ENCODE measurements around the gene MPP3. TPM values are rescaled to one million over a fixed set of nuclear protein-coding genes. Genes with fewer than 3 reads are reported as not detected.

The MPP3 gene
- total RNA-seq, 4 donors from 2014 or later = 6.8 to 10.7 (median 7.5) TPM

- TF ChIP-seq POLR2AphosphoS5 (IDR thresholded peaks at IDR 0.05) = no peak
- no peak for TF ChIP-seq POLR2A (IDR thresholded peaks at IDR 0.05)
- TF ChIP-seq EP300 (IDR thresholded peaks at IDR 0.05; ENCODE audit: low read depth) = no peak
- no peak for TF ChIP-seq CTCF (IDR thresholded peaks at IDR 0.05)
- intact Hi-C loops (cut with DNase I; ENCODE audit: low total_unique reads) = loop anchor here (10.0 kb wide), 1 partner anchor 180 kb away; no protein-coding TSS in a partner anchor
- WGBS, 2 donors (ENCODE audit: low coverage in 1 of 2) = 23% methylated on average over 21 of the region's 21 CpGs; no CpG with 5 or more reads in 1 of the 2 donors
- H3K27me3 ChIP-seq = peaks cover 69% of the 10 kb centered on the region
- in situ Hi-C loops (cut with MboI; ENCODE audit: low pct_ligation_motif_present in 1 of 4, low pct_unique_long_range_greater_than_20kb in 1 of 4, low sequenced_read_pairs in 3 of 4) = loop anchor here in 2 of 4 donors (10.0 kb wide), 1 partner anchor 50 kb away; no protein-coding TSS in a partner anchor
- DNase-seq = no peak
- no peaks in the 10 kb centered on the region for H3K36me3 ChIP-seq
- H3K4me1 ChIP-seq = peaks cover 0 to 8% (median 8%) of the 10 kb centered on the region in 4 donors
- no peaks in the 10 kb centered on the region for H3K9me3 ChIP-seq
- H3K4me3 ChIP-seq = peak overlapping the region in 1 of 4 donors; percentile 16
- H3K27ac ChIP-seq = no peak overlapping the region
These were observed 78.0 kb downstream of the MPP3 start for GRCh38 chr17:43754947-43755346.

- H3K9me3 ChIP-seq = no peaks in the 10 kb centered on the region
- TF ChIP-seq EP300 (IDR thresholded peaks at IDR 0.05; ENCODE audit: low read depth) = no peak
- no peak for TF ChIP-seq POLR2A (IDR thresholded peaks at IDR 0.05)
- no peak for TF ChIP-seq POLR2AphosphoS5 (IDR thresholded peaks at IDR 0.05)
- no peak for TF ChIP-seq CTCF (IDR thresholded peaks at IDR 0.05)
- no peak overlapping the region for H3K4me3 ChIP-seq
- intact Hi-C loops (cut with DNase I; ENCODE audit: low total_unique reads) = loop anchor here (10.0 kb wide), 1 partner anchor 179 kb away; no protein-coding TSS in a partner anchor
- 50 to 60% methylated on average over 5 of the region's 5 CpGs for WGBS, 2 donors (ENCODE audit: low coverage in 1 of 2)
- no peaks in the 10 kb centered on the region for H3K36me3 ChIP-seq
- H3K4me1 ChIP-seq = peaks cover 0 to 8% (median 8%) of the 10 kb centered on the region in 4 donors
- in situ Hi-C loops (cut with MboI; ENCODE audit: low pct_ligation_motif_present in 1 of 4, low pct_unique_long_range_greater_than_20kb in 1 of 4, low sequenced_read_pairs in 3 of 4) = loop anchor here in 2 of 4 donors (10.0 kb wide), 1 partner anchor 49 kb away; no protein-coding TSS in a partner anchor
- no peak for DNase-seq
- peaks cover 68% of the 10 kb centered on the region for H3K27me3 ChIP-seq
- no peak overlapping the region for H3K27ac ChIP-seq
These were observed 79.3 kb downstream of the MPP3 start for GRCh38 chr17:43753493-43754129.

Other genes with a start within 250 kb of the MPP3 start
- 1 to 10 TPM in 1 of 4 donors, under 1 TPM in 2, not detected in 1; 0.32 to 4.5 (median 0.96) TPM for gene MEOX1, start 171.2 kb downstream of the MPP3 start, total RNA-seq
- gene SOST, start 74.4 kb downstream of the MPP3 start, total RNA-seq = not detected
- 100 to 1,000 TPM in 1 of 4 donors, 10 to 100 TPM in 3; 52.7 to 145 (median 70.9) TPM for gene DUSP3, start 54.2 kb downstream of the MPP3 start, total RNA-seq
- gene CFAP97D1, start 52.7 kb downstream of the MPP3 start, total RNA-seq = not detected
- 10 to 100 TPM in 1 of 4 donors, 1 to 10 TPM in 1, under 1 TPM in 1, not detected in 1; 0.55 to 44.5 (median 1.4) TPM for gene CD300LG, start 14.0 kb upstream of the MPP3 start, total RNA-seq
- gene MPP2, start 74.4 kb upstream of the MPP3 start, total RNA-seq = 1 to 10 TPM; 3.4 to 4.9 (median 4.2) TPM
- not detected for gene PPY, start 109.3 kb upstream of the MPP3 start, total RNA-seq
- 10 to 100 TPM in 3 of 4 donors, not detected in 1; 27.7 to 89.2 (median 52.1) TPM for gene PYY, start 120.8 kb upstream of the MPP3 start, total RNA-seq
- 10 to 100 TPM in 2 of 4 donors, 1 to 10 TPM in 2; 3.0 to 46.3 (median 17.7) TPM for gene NAGS, start 171.5 kb upstream of the MPP3 start, total RNA-seq
- 10 to 100 TPM; 25.2 to 34.0 (median 27.7) TPM for gene TMEM101, start 181.8 kb upstream of the MPP3 start, total RNA-seq
- gene LSM12, start 233.5 kb upstream of the MPP3 start, total RNA-seq = 10 to 100 TPM in 3 of 4 donors, 1 to 10 TPM in 1; 5.4 to 29.2 (median 22.9) TPM
- gene G6PC3, start 237.6 kb upstream of the MPP3 start, total RNA-seq = 10 to 100 TPM in 3 of 4 donors, 1 to 10 TPM in 1; 5.2 to 35.6 (median 18.5) TPM